Ishikawa (cell line): ENCODE measurements around the gene SNRK.

Source experiments
- CEBPB ChIP-seq: IDR thresholded peaks from 2 replicates; pipeline ENCODE4 v1.6.1; 2012
- CREB1 ChIP-seq: IDR thresholded peaks from 2 replicates; pipeline ENCODE4 v1.6.1; 2012; ENCODE audit warnings: low read depth
- EGR1 ChIP-seq: IDR thresholded peaks from 2 replicates; pipeline ENCODE4 v1.6.1; 2012
- EP300 ChIP-seq: IDR thresholded peaks from 2 replicates; pipeline ENCODE4 v1.6.1; 2012; ENCODE audit warnings: borderline replicate concordance
- FOXM1 ChIP-seq: IDR thresholded peaks from 2 replicates; pipeline ENCODE4 v1.6.1; 2012; ENCODE audit warnings: low read depth, borderline replicate concordance
- NFIC ChIP-seq: IDR thresholded peaks from 2 replicates; pipeline ENCODE4 v1.6.1; 2012
- RAD21 ChIP-seq: IDR thresholded peaks from 2 replicates; pipeline ENCODE4 v1.6.1; 2012; ENCODE audit warnings: low read depth
- REST ChIP-seq: IDR thresholded peaks from 2 replicates; pipeline ENCODE4 v1.6.1; 2012; ENCODE audit warnings: low read depth, mild to moderate bottlenecking
- TAF1 ChIP-seq: IDR thresholded peaks from 2 replicates; pipeline ENCODE4 v1.6.1; 2012; ENCODE audit warnings: low read depth, mild to moderate bottlenecking
- TCF12 ChIP-seq: IDR thresholded peaks from 2 replicates; pipeline ENCODE4 v1.6.1; 2012; ENCODE audit warnings: low read depth
- TEAD4 ChIP-seq: IDR thresholded peaks from 2 replicates; pipeline ENCODE4 v1.6.1; 2012
- YY1 ChIP-seq: IDR thresholded peaks from 2 replicates; pipeline ENCODE4 v1.6.1; 2012; ENCODE audit warnings: low read depth
- ZBTB7A ChIP-seq: IDR thresholded peaks from 2 replicates; pipeline ENCODE4 v1.6.1; 2012; ENCODE audit warnings: low read depth
- TF ChIP-seq, protein P1 (sequence below): IDR thresholded peaks from 2 replicates; pipeline ENCODE4 v1.6.1; 2012
- TF ChIP-seq, protein P2 (sequence below): IDR thresholded peaks from 2 replicates; pipeline ENCODE4 v1.6.1; 2012

SNRK gene

GRCh38 chr3:43348350-43348749 lies 62.0 kb downstream of the SNRK start:
- TF ChIP-seq YY1 (no peak), REST (no peak), EP300 (no peak), CREB1 (no peak), TEAD4 (no peak), TCF12 (no peak), TAF1 (no peak), EGR1 (no peak), RAD21 (no peak), FOXM1 (no peak), NFIC (no peak), ZBTB7A (no peak)
- TF ChIP-seq, protein P1, sequence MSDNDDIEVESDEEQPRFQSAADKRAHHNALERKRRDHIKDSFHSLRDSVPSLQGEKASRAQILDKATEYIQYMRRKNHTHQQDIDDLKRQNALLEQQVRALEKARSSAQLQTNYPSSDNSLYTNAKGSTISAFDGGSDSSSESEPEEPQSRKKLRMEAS = no peak
- TF ChIP-seq, protein P2, sequence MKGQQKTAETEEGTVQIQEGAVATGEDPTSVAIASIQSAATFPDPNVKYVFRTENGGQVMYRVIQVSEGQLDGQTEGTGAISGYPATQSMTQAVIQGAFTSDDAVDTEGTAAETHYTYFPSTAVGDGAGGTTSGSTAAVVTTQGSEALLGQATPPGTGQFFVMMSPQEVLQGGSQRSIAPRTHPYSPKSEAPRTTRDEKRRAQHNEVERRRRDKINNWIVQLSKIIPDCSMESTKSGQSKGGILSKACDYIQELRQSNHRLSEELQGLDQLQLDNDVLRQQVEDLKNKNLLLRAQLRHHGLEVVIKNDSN = no peak

GRCh38 chr3:43348852-43349574 lies 62.7 kb downstream of the SNRK start:
- TF ChIP-seq RAD21 = no peak

DNA sequence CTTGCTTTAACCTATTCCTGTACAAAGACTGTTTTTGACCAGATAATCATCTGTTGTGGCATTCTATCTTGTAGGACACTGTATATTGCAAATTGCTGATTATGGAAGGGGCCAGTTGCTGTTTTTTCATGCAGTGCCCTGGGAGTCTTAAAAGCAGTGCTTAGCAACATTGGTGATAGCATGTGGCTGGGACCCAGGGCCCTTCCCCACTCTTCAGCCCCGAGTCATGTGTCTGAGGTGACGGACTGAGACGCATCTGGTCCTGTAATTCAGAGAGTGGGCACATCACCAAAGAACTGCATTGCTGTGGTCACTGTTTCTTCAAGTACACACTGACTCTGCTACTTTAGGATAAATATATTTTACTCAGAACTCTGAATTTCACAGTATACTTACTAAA lies 63.4 kb downstream of the SNRK start:
- no peak for TF ChIP-seq REST
- TF ChIP-seq TEAD4 = no peak
- TF ChIP-seq RAD21 = no peak
- no peak for TF ChIP-seq NFIC
- no peak for TF ChIP-seq ZBTB7A
- no peak for TF ChIP-seq EP300
- no peak for TF ChIP-seq TAF1
- no peak for TF ChIP-seq EGR1
- TF ChIP-seq FOXM1 = no peak
- TF ChIP-seq, protein P2 = no peak
- no peak for TF ChIP-seq TCF12
- no peak for TF ChIP-seq CREB1
- TF ChIP-seq CEBPB = no peak
- TF ChIP-seq, protein P1 = no peak
- TF ChIP-seq YY1 = no peak

DNA sequence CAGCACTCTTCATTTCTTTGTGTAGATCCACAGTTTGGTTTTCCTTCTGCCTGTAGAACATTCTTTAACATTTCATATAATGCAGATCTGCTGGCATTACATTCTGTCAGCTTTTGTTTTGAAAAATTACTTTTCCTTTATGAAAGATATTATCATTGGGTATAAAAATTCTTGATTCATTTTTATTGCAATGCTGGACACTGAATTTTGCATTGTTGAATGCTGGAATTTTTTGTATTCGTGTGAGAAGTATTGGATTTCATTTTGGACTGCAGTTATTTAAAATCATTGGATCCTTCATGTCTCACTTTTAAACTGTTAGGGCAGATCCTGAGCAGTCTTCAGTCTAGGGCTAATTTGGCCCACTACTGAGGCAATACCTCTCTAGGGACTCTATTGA lies 67.1 kb downstream of the SNRK start:
- TF ChIP-seq EP300 = no peak
- no peak for TF ChIP-seq REST
- no peak for TF ChIP-seq TAF1
- TF ChIP-seq RAD21 = no peak
- no peak for TF ChIP-seq CREB1
- no peak for TF ChIP-seq EGR1
- no peak for TF ChIP-seq ZBTB7A
- TF ChIP-seq, protein P1 = no peak
- no peak for TF ChIP-seq TEAD4
- no peak for TF ChIP-seq CEBPB
- no peak for TF ChIP-seq YY1
- no peak for TF ChIP-seq NFIC
- TF ChIP-seq, protein P2 = no peak
